GM12872 (cell line): ENCODE results near the gene PPP1R27.

Experiments
- CTCF ChIP-seq: IDR thresholded peaks from 3 replicates; pipeline ENCODE4 v1.5.1; 2011; ENCODE audit warnings: low read depth, mild to moderate bottlenecking, low read length, moderate library complexity; ENCODE audit not compliant: insufficient read depth

The PPP1R27 gene

DNA sequence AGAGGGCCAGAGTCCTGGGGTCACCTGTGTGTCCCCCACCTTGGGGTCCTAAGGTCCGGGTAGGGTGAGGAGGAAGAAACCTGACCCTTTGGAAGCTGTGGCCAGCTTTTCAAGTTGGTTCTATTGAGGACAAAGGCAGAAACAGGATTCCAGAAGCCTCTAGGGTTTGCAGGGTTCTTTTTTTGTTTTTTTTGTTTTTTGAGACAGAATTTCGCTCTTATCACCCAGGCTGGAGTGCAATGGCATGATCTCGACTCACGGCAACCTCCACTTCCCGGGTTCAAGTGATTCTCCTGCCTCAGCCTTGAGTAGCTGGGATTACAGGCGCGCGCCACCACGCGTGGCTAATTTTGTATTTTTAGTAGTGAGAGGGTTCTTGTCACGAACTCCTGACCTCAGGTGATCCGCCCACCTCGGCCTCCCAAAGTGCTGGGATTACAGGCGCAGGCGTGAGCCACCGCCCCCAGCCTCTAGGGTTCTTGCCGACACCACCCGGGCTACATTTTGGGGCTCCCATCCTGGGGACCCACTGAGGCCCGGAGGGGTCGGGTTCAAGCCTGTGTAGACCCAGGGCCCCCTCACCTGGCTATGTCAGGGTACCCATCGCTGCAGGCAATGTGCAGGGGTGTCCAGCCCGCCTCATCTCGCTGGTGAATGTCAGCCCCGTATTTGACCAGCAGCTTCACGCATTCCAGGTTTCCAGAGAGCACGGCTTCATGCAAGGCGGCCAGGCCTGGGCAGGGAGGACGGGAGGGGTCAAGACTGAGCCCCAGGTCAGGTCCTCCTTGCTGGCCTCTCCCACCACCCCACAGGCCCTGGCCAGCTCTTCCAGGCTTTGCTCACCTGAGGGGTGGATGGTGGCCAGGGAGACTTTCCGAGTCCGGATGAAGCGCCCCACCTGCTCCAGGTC is 674 bp downstream of the PPP1R27 start:
- no peak for TF ChIP-seq CTCF

DNA sequence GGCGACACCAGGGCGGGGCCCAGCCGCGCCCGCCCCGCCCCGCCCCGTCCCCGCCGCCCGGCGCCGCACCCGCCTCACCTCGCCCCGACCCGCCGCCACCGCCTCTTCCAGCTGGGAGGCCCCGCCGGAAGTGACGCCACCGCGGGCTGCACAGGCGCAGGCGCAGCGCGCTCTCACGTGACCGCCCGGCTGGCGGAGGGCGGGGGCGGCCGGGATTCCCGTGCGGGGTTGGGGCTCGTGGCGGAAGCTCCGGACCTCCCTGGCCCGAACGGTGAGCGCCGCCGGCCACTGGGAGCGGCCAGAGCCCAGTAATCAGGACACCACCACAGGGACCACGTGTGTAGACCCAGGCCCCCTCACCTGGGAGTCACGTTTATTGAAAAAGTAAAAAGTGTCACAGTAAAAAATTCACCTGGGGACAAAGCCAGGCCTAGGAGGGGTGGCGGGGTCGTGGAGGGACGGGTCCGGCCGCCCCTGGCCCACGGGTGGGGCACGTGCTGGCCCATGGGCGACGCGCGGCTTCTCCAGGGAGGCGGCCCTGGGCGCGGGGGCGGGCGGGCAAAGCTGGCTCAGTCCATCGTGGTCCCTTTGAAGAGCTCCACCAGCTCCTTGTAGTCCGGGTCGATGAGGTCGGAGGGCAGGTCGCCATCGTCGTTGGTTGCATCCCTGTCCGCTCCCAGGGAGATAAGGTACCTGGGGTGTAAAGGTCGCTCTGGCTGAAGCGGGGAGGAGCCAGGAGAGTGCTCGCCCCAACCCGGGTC is 1.5 kb downstream of the PPP1R27 start, which contains the start of gene MCRIP1:
MCRIP1 (minus strand) TSS at position 132 of the 761 bp plus-strand sequence. CDS start 8,785 bp downstream, outside the sequence.
- no peak for TF ChIP-seq CTCF

DNA sequence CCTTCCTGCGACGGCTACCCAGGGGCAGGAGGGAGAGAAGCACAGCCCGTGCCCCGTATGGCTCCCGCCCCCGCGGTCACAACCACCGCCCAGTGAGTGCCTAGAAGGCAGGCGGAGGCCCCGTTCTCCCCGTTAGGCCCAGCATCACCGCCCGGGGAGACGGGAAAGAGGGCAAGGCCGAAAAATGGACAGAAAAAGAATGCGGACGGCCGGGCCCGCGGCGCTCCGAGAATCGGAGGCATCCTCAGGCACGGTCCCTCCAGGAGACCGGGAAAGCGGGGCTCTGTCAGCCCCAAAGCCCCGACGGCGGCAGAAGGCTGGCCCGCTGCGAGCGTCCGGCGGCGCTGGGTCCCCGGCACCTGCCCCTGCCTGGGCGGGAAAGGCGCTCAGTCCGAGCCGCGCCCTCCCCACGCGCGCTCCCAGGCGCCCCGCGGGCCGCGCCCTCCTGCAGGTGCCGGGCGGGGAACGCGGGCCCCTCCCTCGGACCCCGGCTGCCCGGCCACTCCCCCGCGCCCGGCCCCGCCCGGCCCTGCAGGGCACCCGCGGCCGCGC is 2.2 kb downstream of the PPP1R27 start:
- no peak for TF ChIP-seq CTCF

DNA sequence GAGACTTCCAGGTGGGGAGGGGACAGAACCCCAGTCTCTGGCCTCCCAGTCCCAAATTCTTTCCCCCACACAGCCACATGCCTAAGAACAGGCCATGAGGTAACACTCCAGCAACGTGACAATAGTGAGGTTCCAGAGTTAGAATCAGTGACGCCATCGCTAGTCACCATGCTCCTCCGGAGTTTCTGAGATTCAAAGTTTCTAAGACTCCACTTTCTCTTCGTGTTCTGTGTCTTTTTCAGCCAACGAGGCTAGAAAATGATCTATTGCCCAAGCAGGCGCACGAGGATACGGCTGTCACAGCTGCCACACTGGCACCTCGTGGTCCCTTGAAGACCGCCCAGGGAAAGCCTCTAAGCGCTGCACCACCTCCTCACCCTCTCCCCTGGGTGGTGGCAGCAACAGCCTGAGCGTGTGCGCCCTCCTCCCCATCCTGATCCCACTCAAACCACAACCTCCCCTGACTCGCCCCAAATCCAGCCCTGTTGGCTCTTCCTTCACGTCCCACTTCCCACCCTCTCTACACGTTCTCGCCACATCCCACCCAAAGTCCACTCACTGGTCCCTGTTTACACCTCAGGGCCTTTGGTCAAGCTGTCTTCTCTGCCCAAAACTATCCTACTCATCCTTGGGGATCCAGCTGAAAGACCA is 2.8 kb downstream of the PPP1R27 start:
- no peak for TF ChIP-seq CTCF

DNA sequence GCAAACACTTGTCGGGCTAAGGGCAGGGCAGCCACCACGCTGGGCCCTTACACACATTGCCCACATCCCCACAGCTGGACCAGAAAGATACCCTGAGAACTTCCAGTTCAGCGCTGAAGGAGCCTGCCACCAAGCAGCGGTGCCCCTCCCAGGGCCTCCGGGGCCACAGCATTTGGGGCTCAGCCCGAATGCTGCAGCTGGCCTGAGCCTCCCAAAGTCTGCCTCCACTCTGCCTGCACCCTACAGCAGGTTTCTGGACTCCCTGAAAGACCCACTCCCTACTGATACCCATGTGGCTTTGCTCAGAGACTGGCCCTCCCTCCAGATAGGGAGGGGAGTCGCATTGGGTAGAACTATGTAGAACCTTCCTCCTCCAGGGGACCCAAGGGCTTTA is 3.3 kb downstream of the PPP1R27 start:
- TF ChIP-seq CTCF, result no peak

- no peak for TF ChIP-seq CTCF
Measured at GRCh38 chr17:81829858-81830257, 5.0 kb downstream of the PPP1R27 start.

- TF ChIP-seq CTCF, result no peak
Measured at GRCh38 chr17:81828656-81829055, 6.2 kb downstream of the PPP1R27 start.
